Upper lobe of right lung (tissue), 1 donor: ENCODE measurements around the gene C11orf68. TPM values are rescaled to one million over a fixed set of nuclear protein-coding genes. Genes with fewer than 3 reads are reported as not detected.

Experiments used
- ATAC-seq: fragments of 200-7000 bp; cut with Tn5 transposase; one replicate; pipeline ENCODE4 v1.9.1; 2020; ENCODE audit warnings: mild to moderate bottlenecking, moderate library complexity
- DNase-seq: peaks from one replicate; pipeline ENCODE4 v3.0.0-alpha.2; 2020
- H3K27ac ChIP-seq: fragments of 200-600 bp; one replicate; pipeline ENCODE4 v1.8.0; 2022
- H3K27me3 ChIP-seq: fragments of 200-600 bp; one replicate; pipeline ENCODE4 v1.8.0; 2022; ENCODE audit warnings: mild to moderate bottlenecking
- H3K36me3 ChIP-seq: fragments of 200-600 bp; one replicate; pipeline ENCODE4 v1.8.0; 2022
- H3K4me1 ChIP-seq: fragments of 200-600 bp; one replicate; pipeline ENCODE4 v1.8.0; 2022
- H3K4me3 ChIP-seq: fragments of 200-600 bp; one replicate; pipeline ENCODE4 v1.8.0; 2022; ENCODE audit warnings: mild to moderate bottlenecking
- H3K9me3 ChIP-seq: fragments of 200-600 bp; one replicate; pipeline ENCODE4 v1.8.0; 2022
- CTCF ChIP-seq: fragments of 200-600 bp; IDR thresholded peaks from one replicate; pipeline ENCODE4 v1.8.0; 2022; ENCODE audit warnings: antibody characterized with exemption
- intact Hi-C: fragments of 100-400 bp; cut with DNase I; formaldehyde crosslinking; loops from one replicate; pipeline ENCODE4 v1.11.0; 2022
- total RNA-seq: library from RNA; stranded (reverse); fragmentation: NEBNext Ultra II Directional; extraction: Animal tissue kit (Norgen Biotek cat#: 25700); gene quantifications from one replicate; pipeline ENCODE4 v1.2.1, GENCODE V29; 2021
- donor health status: DM: no; HTN: yes; CAD: no; lungs with severe emphysema.

C11orf68 gene
- total RNA-seq, 1 donor from 2014 or later = 34.7 TPM

- peak overlapping the region; percentile 59 for H3K4me3 ChIP-seq
- peak; percentile 97 for ATAC-seq
- peak overlapping the region; percentile 74 for H3K27ac ChIP-seq
- intact Hi-C loops = no loop called here
- no peaks in the 10 kb centered on the region for H3K36me3 ChIP-seq
- H3K27me3 ChIP-seq = no peaks in the 10 kb centered on the region
- DNase-seq = peak; percentile 97
- TF ChIP-seq CTCF = no peak
- H3K9me3 ChIP-seq = no peaks in the 10 kb centered on the region
- H3K4me1 ChIP-seq = peaks cover 19% of the 10 kb centered on the region
Observed at GRCh38 chr11:65873318-65874156, 45.3 kb downstream of the C11orf68 start.

GRCh38 chr11:65872586-65873317 lies 46.1 kb downstream of the C11orf68 start, which contains the start of gene EFEMP2:
TSS of gene EFEMP2 (minus strand) at chr11:65872800. CDS start at chr11:65872354, 446 bp downstream.
- ATAC-seq = peak; percentile 43
- Histone ChIP-seq H3K27me3 (no peaks in the 10 kb centered on the region), H3K27ac (peak within 1 kb of the TSS; percentile 74), H3K36me3 (peaks cover 3% of the 10 kb centered on the region), H3K9me3 (no peaks in the 10 kb centered on the region), H3K4me3 (peak within 1 kb of the TSS; percentile 59), H3K4me1 (peaks cover 19% of the 10 kb centered on the region)
- DNase-seq = peak; percentile 82
- intact Hi-C loops = no loop called here
- TF ChIP-seq CTCF = no peak

GRCh38 chr11:65871811-65872548 lies 46.9 kb downstream of the C11orf68 start:
- TF ChIP-seq CTCF = no peak
- H3K27ac ChIP-seq = peak overlapping the region; percentile 74
- peaks cover 19% of the 10 kb centered on the region for H3K4me1 ChIP-seq
- H3K4me3 ChIP-seq = peak overlapping the region; percentile 59
- H3K36me3 ChIP-seq = peaks cover 11% of the 10 kb centered on the region
- intact Hi-C loops = no loop called here
- ATAC-seq = peak; percentile 9
- DNase-seq = peak; percentile 72
- no peaks in the 10 kb centered on the region for H3K9me3 ChIP-seq
- no peaks in the 10 kb centered on the region for H3K27me3 ChIP-seq

GRCh38 chr11:65870706-65871681 lies 47.9 kb downstream of the C11orf68 start:
- peaks cover 21% of the 10 kb centered on the region for H3K36me3 ChIP-seq
- no peak for TF ChIP-seq CTCF
- H3K27me3 ChIP-seq = no peaks in the 10 kb centered on the region
- ATAC-seq (no peak), DNase-seq (no peak)
- H3K9me3 ChIP-seq = no peaks in the 10 kb centered on the region
- peak overlapping the region; percentile 74 for H3K27ac ChIP-seq
- peak overlapping the region; percentile 59 for H3K4me3 ChIP-seq
- intact Hi-C loops = no loop called here
- peaks cover 19% of the 10 kb centered on the region for H3K4me1 ChIP-seq

GRCh38 chr11:65870307-65870658 lies 48.6 kb downstream of the C11orf68 start:
- DNase-seq = no peak
- Histone ChIP-seq H3K36me3 (peaks cover 28% of the 10 kb centered on the region), H3K9me3 (no peaks in the 10 kb centered on the region), H3K4me3 (no peak overlapping the region), H3K27ac (no peak overlapping the region), H3K4me1 (peaks cover 19% of the 10 kb centered on the region), H3K27me3 (no peaks in the 10 kb centered on the region)
- no peak for ATAC-seq
- no peak for TF ChIP-seq CTCF
- intact Hi-C loops = no loop called here
